A549 (cell line): ENCODE measurements around the gene TSPAN4. TPM values are rescaled to one million over a fixed set of nuclear protein-coding genes. Genes with fewer than 3 reads are reported as not detected.

ENCODE experiments used
- ATAC-seq, 2 experiments: fragments of 200-7000 bp in 1 of 2; fragments of >200 bp in 1 of 2; cut with Nextera tagmentation in 1 of 2; cut with Tn5 transposase in 1 of 2; 3 replicates each; pipeline versions ENCODE4 v1.8.0 to v1.9.1; 2018 to 2020; ENCODE audit warnings: mild to moderate bottlenecking in 1 of 2, moderate library complexity in 1 of 2
- CTCF ChIA-PET: fragments of 300-600 bp; sonication (Branson Sonifier 250); formaldehyde crosslinking; extraction: SDS; loops from one replicate; lab custom pipeline; 2021; ENCODE audit warnings: antibody characterized with exemption, inconsistent platforms; lab: Yijun Ruan, JAX
- POLR2A ChIA-PET: fragments of 350-600 bp; formaldehyde crosslinking; extraction: SDS; loops from one replicate; lab custom pipeline; 2021; ENCODE audit warnings: antibody characterized with exemption, inconsistent platforms; lab: Yijun Ruan, JAX
- DNase-seq, 2 experiments: peaks; one replicate each; pipeline versions ENCODE4 v3.0.0 to v3.0.0-alpha.2; 2011 to 2016; ENCODE audit warnings: low read depth in 1 of 2, low spot score in 1 of 2
- FAIRE-seq: peaks from 2 replicates; lab custom pipeline; 2011; peaks lifted over from hg19 to GRCh38; lab: Jason Lieb, UNC
- H3K27ac ChIP-seq, 2 experiments: fragments of >200 bp; sonication (Bioruptor Twin); formaldehyde crosslinking; 3 replicates each; pipeline ENCODE4 v1.5.1; 2016 to 2017
- H3K4me1 ChIP-seq: fragments of >200 bp; sonication (Bioruptor Twin); formaldehyde crosslinking; 3 replicates; pipeline ENCODE4 v1.6.1; 2016
- H3K4me2 ChIP-seq: fragments of >200 bp; sonication (Bioruptor Twin); formaldehyde crosslinking; 3 replicates; pipeline ENCODE4 v1.6.1; 2016
- H3K4me3 ChIP-seq: fragments of >200 bp; sonication (Bioruptor Twin); formaldehyde crosslinking; 3 replicates; pipeline ENCODE4 v1.5.1; 2016
- H3K9me3 ChIP-seq: fragments of >200 bp; sonication (Bioruptor Twin); formaldehyde crosslinking; 3 replicates; pipeline ENCODE4 v1.6.1; 2016
- CHD4 ChIP-seq: fragments of 200-600 bp; sonication (generic); IDR thresholded peaks from 2 replicates; pipeline ENCODE4 v1.6.1; 2016; ENCODE audit warnings: antibody characterized with exemption, mild to moderate bottlenecking, borderline replicate concordance
- EP300 ChIP-seq, 2 experiments: fragments of >200 bp; sonication (Bioruptor Twin); formaldehyde crosslinking; IDR thresholded peaks; 2 replicates in 1 of 2; 3 replicates in 1 of 2; pipeline ENCODE4 v1.6.1; 2016 to 2017
- HDAC2 ChIP-seq: fragments of 200-600 bp; sonication (generic); IDR thresholded peaks from 2 replicates; pipeline ENCODE4 v1.6.1; 2016
- HOXA7 ChIP-seq: fragments of 250-450 bp; sonication (Bioruptor Pico); IDR thresholded peaks from 2 replicates; pipeline ENCODE4 v1.5.0; 2020; ENCODE audit warnings: mild to moderate bottlenecking, moderate library complexity
- HOXB13 ChIP-seq: fragments of 250-450 bp; sonication (Bioruptor Pico); IDR thresholded peaks from 2 replicates; pipeline ENCODE4 v1.5.0; 2020; ENCODE audit warnings: low read depth, mild to moderate bottlenecking, moderate library complexity
- HOXB5 ChIP-seq: fragments of 250-450 bp; sonication (Bioruptor Pico); IDR thresholded peaks from 2 replicates; pipeline ENCODE4 v1.5.0; 2020; ENCODE audit warnings: mild to moderate bottlenecking, moderate library complexity
- KDM1A ChIP-seq: fragments of 200-600 bp; sonication (generic); IDR thresholded peaks from 2 replicates; pipeline ENCODE4 v1.6.1; 2016; ENCODE audit warnings: low read depth, mild to moderate bottlenecking
- KDM5A ChIP-seq: fragments of 200-600 bp; sonication (generic); IDR thresholded peaks from 2 replicates; pipeline ENCODE4 v1.6.1; 2016; ENCODE audit warnings: antibody characterized with exemption, mild to moderate bottlenecking
- MAFK ChIP-seq: fragments of 450-650 bp; IDR thresholded peaks from 2 replicates; pipeline ENCODE4 v1.6.1; 2014; ENCODE audit not compliant: partially characterized antibody
- MYC ChIP-seq: IDR thresholded peaks from 2 replicates; pipeline ENCODE4 v1.6.1; 2012; ENCODE audit warnings: mild to moderate bottlenecking, inconsistent platforms, low read length, improper control_type of control experiment, borderline replicate concordance
- NR3C1 ChIP-seq: fragments of >200 bp; sonication (Bioruptor Twin); formaldehyde crosslinking; IDR thresholded peaks from 3 replicates; pipeline ENCODE4 v1.6.1; 2017
- POLR2AphosphoS2 ChIP-seq: conservative IDR thresholded peaks from 2 replicates; pipeline ENCODE4 v1.6.1; 2012; ENCODE audit warnings: low read length, improper control_type of control experiment, inconsistent platforms
- RFX5 ChIP-seq: fragments of 450-650 bp; IDR thresholded peaks from 2 replicates; pipeline ENCODE4 v1.7.1; 2014; ENCODE audit warnings: antibody characterized with exemption, mild to moderate bottlenecking, moderate library complexity
- TFCP2L1 ChIP-seq: fragments of 250-450 bp; sonication (Bioruptor Pico); IDR thresholded peaks from 2 replicates; pipeline ENCODE4 v1.5.0; 2021; ENCODE audit warnings: mild to moderate bottlenecking
- ZC3H11A ChIP-seq: fragments of 450-650 bp; IDR thresholded peaks from 2 replicates; pipeline ENCODE4 v1.6.1; 2014; ENCODE audit warnings: antibody characterized with exemption, mild to moderate bottlenecking
- ZFP36 ChIP-seq: fragments of 450-650 bp; IDR thresholded peaks from 2 replicates; pipeline ENCODE4 v1.6.1; 2014; ENCODE audit warnings: borderline replicate concordance; ENCODE audit not compliant: partially characterized antibody
- WGBS: methylation state at CpG from one replicate; pipeline ENCODE4 v1.1.6; 2017; ENCODE audit errors: missing lambda C conversion rate; 5-methylcytosine and 5-hydroxymethylcytosine counted together
- polyA plus RNA-seq, 4 experiments: library from polyadenylated mRNA; depleted of rRNA in 3 of 4; stranded (reverse); fragments of >200 nt; fragmentation: RNase III in 1 of 4; extraction: RNeasy Plus Mini Kit Qiagen cat#74134 plus additional on column Dnase treatment in 1 of 4; gene quantifications; 2 replicates in 3 of 4; 3 replicates in 1 of 4; pipeline ENCODE4 v1.2.3, GENCODE V29; 2011 to 2017
- TF ChIP-seq, protein P1 (sequence below): fragments of 200-600 bp; sonication (generic); IDR thresholded peaks from 2 replicates; pipeline ENCODE4 v1.6.1; 2016; ENCODE audit warnings: antibody characterized with exemption, mild to moderate bottlenecking, moderate library complexity
- TF ChIP-seq, protein P2 (sequence below): IDR thresholded peaks from 2 replicates; pipeline ENCODE4 v1.6.1; 2012; ENCODE audit warnings: low read depth, borderline replicate concordance
- TF ChIP-seq, protein P3 (sequence below): fragments of 150-350 bp; IDR thresholded peaks from 2 replicates; pipeline ENCODE4 v1.6.1; 2014; ENCODE audit warnings: low read depth, mild to moderate bottlenecking, low read length
- TF ChIP-seq, protein P4 (sequence below): fragments of 250-450 bp; sonication (Bioruptor Pico); IDR thresholded peaks from 2 replicates; pipeline ENCODE4 v1.5.0; 2021; ENCODE audit warnings: mild to moderate bottlenecking, moderate library complexity, borderline replicate concordance

TSPAN4 gene
- polyA plus RNA-seq, 2 of the 4 experiments (the other 2 are of a cell fraction): 83.5 to 145 TPM

DNA sequence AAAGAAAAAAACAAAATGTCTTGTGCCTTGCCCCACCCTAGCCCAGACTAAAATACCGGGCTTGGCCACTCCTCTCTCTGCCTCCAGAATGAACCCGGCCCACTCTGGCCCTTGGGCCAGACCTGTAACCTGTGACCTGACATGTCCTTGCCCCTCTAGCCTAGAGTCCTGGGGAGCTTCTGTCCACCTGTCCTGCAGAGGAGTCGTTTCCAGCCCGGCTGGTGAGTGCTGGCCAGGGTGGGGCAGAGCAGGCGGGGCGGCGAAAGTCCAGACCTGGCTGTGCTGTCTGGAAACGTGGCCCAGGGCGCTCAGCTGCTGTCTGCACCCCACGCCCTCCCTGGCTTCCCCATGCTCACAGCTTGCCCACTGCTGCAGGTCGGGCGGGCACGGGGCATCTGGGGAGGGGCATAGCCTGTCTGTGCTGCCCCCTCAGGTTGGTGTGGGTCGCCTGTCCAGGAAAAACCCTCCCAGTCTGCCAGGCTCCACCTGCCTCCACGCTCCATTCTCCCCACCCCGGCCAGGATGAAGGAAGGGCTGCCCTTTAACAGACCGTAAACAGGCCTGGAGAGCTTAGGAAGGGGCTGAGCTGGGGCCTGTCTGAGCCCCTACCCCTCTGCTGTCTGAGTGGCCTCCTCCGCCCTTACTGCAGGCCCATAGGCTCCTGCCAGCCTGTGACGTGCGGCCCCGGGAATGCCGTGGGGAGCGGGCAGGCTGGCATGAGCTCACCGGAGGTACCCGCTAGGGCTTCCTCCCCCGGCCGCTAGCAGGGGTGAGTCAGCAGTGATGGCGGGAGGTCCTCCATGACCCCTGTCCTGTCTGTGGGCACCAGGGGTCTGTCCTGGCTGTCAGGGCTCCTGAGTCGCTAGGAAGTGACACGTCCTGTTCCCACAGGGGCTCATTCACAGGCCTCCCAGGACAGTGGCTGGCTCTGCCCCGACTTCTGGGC, 8.0 kb upstream of the TSPAN4 start (continued):
- TF ChIP-seq NR3C1 (no peak), TFCP2L1 (CRISPR knock-in tag) (peak; percentile 74; the same call in 1 of the 2 replicates), POLR2AphosphoS2 (no peak; the same call in 1 of the 2 replicates), HOXA7 (no peak), HDAC2 (no peak), KDM1A (no peak), KDM5A (no peak), HOXB5 (CRISPR knock-in tag) (peak; percentile 55; the same call in 1 of the 2 replicates), MAFK (peak; percentile 82), ZFP36 (no peak), HOXB13 (CRISPR knock-in tag) (peak; percentile 71; the same call in 1 of the 2 replicates), CHD4 (no peak), RFX5 (no peak), MYC (peak; percentile 49; the same call in 1 of the 2 replicates)
- TF ChIP-seq, protein P1, sequence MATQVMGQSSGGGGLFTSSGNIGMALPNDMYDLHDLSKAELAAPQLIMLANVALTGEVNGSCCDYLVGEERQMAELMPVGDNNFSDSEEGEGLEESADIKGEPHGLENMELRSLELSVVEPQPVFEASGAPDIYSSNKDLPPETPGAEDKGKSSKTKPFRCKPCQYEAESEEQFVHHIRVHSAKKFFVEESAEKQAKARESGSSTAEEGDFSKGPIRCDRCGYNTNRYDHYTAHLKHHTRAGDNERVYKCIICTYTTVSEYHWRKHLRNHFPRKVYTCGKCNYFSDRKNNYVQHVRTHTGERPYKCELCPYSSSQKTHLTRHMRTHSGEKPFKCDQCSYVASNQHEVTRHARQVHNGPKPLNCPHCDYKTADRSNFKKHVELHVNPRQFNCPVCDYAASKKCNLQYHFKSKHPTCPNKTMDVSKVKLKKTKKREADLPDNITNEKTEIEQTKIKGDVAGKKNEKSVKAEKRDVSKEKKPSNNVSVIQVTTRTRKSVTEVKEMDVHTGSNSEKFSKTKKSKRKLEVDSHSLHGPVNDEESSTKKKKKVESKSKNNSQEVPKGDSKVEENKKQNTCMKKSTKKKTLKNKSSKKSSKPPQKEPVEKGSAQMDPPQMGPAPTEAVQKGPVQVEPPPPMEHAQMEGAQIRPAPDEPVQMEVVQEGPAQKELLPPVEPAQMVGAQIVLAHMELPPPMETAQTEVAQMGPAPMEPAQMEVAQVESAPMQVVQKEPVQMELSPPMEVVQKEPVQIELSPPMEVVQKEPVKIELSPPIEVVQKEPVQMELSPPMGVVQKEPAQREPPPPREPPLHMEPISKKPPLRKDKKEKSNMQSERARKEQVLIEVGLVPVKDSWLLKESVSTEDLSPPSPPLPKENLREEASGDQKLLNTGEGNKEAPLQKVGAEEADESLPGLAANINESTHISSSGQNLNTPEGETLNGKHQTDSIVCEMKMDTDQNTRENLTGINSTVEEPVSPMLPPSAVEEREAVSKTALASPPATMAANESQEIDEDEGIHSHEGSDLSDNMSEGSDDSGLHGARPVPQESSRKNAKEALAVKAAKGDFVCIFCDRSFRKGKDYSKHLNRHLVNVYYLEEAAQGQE: peak; percentile 14; the same call in 1 of the 2 replicates
- TF ChIP-seq, protein P2, sequence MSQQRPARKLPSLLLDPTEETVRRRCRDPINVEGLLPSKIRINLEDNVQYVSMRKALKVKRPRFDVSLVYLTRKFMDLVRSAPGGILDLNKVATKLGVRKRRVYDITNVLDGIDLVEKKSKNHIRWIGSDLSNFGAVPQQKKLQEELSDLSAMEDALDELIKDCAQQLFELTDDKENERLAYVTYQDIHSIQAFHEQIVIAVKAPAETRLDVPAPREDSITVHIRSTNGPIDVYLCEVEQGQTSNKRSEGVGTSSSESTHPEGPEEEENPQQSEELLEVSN: peak; percentile 37; the same call in 1 of the 2 replicates
- TF ChIP-seq, protein P3, sequence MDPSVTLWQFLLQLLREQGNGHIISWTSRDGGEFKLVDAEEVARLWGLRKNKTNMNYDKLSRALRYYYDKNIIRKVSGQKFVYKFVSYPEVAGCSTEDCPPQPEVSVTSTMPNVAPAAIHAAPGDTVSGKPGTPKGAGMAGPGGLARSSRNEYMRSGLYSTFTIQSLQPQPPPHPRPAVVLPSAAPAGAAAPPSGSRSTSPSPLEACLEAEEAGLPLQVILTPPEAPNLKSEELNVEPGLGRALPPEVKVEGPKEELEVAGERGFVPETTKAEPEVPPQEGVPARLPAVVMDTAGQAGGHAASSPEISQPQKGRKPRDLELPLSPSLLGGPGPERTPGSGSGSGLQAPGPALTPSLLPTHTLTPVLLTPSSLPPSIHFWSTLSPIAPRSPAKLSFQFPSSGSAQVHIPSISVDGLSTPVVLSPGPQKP: no peak
- TF ChIP-seq, protein P4, sequence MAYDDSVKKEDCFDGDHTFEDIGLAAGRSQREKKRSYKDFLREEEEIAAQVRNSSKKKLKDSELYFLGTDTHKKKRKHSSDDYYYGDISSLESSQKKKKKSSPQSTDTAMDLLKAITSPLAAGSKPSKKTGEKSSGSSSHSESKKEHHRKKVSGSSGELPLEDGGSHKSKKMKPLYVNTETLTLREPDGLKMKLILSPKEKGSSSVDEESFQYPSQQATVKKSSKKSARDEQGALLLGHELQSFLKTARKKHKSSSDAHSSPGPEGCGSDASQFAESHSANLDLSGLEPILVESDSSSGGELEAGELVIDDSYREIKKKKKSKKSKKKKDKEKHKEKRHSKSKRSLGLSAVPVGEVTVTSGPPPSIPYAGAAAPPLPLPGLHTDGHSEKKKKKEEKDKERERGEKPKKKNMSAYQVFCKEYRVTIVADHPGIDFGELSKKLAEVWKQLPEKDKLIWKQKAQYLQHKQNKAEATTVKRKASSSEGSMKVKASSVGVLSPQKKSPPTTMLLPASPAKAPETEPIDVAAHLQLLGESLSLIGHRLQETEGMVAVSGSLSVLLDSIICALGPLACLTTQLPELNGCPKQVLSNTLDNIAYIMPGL (CRISPR knock-in tag): no peak

DNA sequence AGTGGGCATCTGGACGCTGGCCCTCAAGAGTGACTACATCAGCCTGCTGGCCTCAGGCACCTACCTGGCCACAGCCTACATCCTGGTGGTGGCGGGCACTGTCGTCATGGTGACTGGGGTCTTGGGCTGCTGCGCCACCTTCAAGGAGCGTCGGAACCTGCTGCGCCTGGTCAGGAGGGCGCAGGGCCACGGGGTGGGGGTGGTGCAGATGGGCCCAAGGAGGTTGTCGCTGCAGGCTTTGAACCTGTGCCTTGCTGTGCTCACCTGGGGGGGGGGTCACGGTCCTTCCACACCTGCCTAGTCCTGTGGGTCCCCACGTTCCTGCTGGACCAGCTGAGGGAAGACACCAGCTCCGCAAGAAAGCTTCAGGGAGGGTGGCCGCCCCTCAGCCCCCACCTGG, 6.4 kb upstream of the TSPAN4 start:
- Histone ChIP-seq H3K27ac (peak overlapping the region; percentile 47 to 99; a peak in 5 of 6 replicates), H3K4me2 (peak overlapping the region; percentile 92), H3K4me3 (no peak overlapping the region), H3K9me3 (no peaks in the 10 kb centered on the region), H3K4me1 (peaks cover 76% of the 10 kb centered on the region)
- 82% methylated on average over 9 of the region's 14 CpGs for WGBS
- no peak for DNase-seq
- TF ChIP-seq EP300 (IDR thresholded peaks at IDR 0.05) (no peak), ZC3H11A (no peak)
- no peak for ATAC-seq
- no peak for FAIRE-seq
- ChIA-PET CTCF (interaction anchor here (1.6 to 3.7 kb wide), 2 partner anchors 11 to 12 kb away, joined by 6 to 21 read pairs; no protein-coding TSS in a partner anchor), POLR2A (interaction anchor here (1.6 to 3.4 kb wide), 2 partner anchors 17 to 27 kb away, joined by 6 to 16 read pairs; partner anchors contain the start of genes PNPLA2 and RPLP2)
